A549 (cell line): Measurements from ENCODE around the gene LILRB2. TPM values are rescaled to one million over a fixed set of nuclear protein-coding genes. Genes with fewer than 3 reads are reported as not detected.

Experiments used
- ATAC-seq, 2 experiments: fragments of 200-7000 bp in 1 of 2; fragments of >200 bp in 1 of 2; cut with Nextera tagmentation in 1 of 2; cut with Tn5 transposase in 1 of 2; 3 replicates each; pipeline versions ENCODE4 v1.8.0 to v1.9.1; 2018 to 2020; ENCODE audit warnings: mild to moderate bottlenecking in 1 of 2, moderate library complexity in 1 of 2
- CTCF ChIA-PET: fragments of 300-600 bp; sonication (Branson Sonifier 250); formaldehyde crosslinking; extraction: SDS; loops from one replicate; lab custom pipeline; 2021; ENCODE audit warnings: antibody characterized with exemption, inconsistent platforms; lab: Yijun Ruan, JAX
- POLR2A ChIA-PET: fragments of 350-600 bp; formaldehyde crosslinking; extraction: SDS; loops from one replicate; lab custom pipeline; 2021; ENCODE audit warnings: antibody characterized with exemption, inconsistent platforms; lab: Yijun Ruan, JAX
- DNase-seq, 2 experiments: peaks; one replicate each; pipeline versions ENCODE4 v3.0.0 to v3.0.0-alpha.2; 2011 to 2016; ENCODE audit warnings: low read depth in 1 of 2, low spot score in 1 of 2
- FAIRE-seq: peaks from 2 replicates; lab custom pipeline; 2011; peaks lifted over from hg19 to GRCh38; lab: Jason Lieb, UNC
- H3K27ac ChIP-seq, 2 experiments: fragments of >200 bp; sonication (Bioruptor Twin); formaldehyde crosslinking; 3 replicates each; pipeline ENCODE4 v1.5.1; 2016 to 2017
- H3K4me1 ChIP-seq: fragments of >200 bp; sonication (Bioruptor Twin); formaldehyde crosslinking; 3 replicates; pipeline ENCODE4 v1.6.1; 2016
- H3K4me2 ChIP-seq: fragments of >200 bp; sonication (Bioruptor Twin); formaldehyde crosslinking; 3 replicates; pipeline ENCODE4 v1.6.1; 2016
- H3K4me3 ChIP-seq: fragments of >200 bp; sonication (Bioruptor Twin); formaldehyde crosslinking; 3 replicates; pipeline ENCODE4 v1.5.1; 2016
- H3K9me3 ChIP-seq: fragments of >200 bp; sonication (Bioruptor Twin); formaldehyde crosslinking; 3 replicates; pipeline ENCODE4 v1.6.1; 2016
- CBX2 ChIP-seq: fragments of 200-600 bp; sonication (generic); IDR thresholded peaks from 2 replicates; pipeline ENCODE4 v1.6.1; 2016; ENCODE audit warnings: low read depth, mild to moderate bottlenecking, borderline replicate concordance
- CHD2 ChIP-seq: fragments of 150-350 bp; IDR thresholded peaks from 2 replicates; pipeline ENCODE4 v1.6.1; 2014; ENCODE audit warnings: low read length; ENCODE audit not compliant: partially characterized antibody
- CHD4 ChIP-seq: fragments of 200-600 bp; sonication (generic); IDR thresholded peaks from 2 replicates; pipeline ENCODE4 v1.6.1; 2016; ENCODE audit warnings: antibody characterized with exemption, mild to moderate bottlenecking, borderline replicate concordance
- CTCF ChIP-seq: fragments of >200 bp; sonication (Bioruptor Twin); formaldehyde crosslinking; IDR thresholded peaks from 3 replicates; pipeline ENCODE4 v1.5.1; 2016
- EP300 ChIP-seq, 2 experiments: fragments of >200 bp; sonication (Bioruptor Twin); formaldehyde crosslinking; IDR thresholded peaks; 2 replicates in 1 of 2; 3 replicates in 1 of 2; pipeline ENCODE4 v1.6.1; 2016 to 2017
- FOSL2 ChIP-seq, 2 experiments: fragments of 450-650 bp in 1 of 2; fragments of >200 bp in 1 of 2; sonication (Bioruptor Twin) in 1 of 2; formaldehyde crosslinking; IDR thresholded peaks; 2 replicates each; pipeline versions ENCODE4 v1.5.0 to v1.6.1; 2016 to 2020; ENCODE audit warnings: mild to moderate bottlenecking in 1 of 2, moderate library complexity in 1 of 2
- HEYL ChIP-seq: fragments of 250-450 bp; sonication (Bioruptor Pico); IDR thresholded peaks from 2 replicates; pipeline ENCODE4 v1.8.0; 2021; ENCODE audit warnings: mild to moderate bottlenecking, moderate library complexity
- HOXA7 ChIP-seq: fragments of 250-450 bp; sonication (Bioruptor Pico); IDR thresholded peaks from 2 replicates; pipeline ENCODE4 v1.5.0; 2020; ENCODE audit warnings: mild to moderate bottlenecking, moderate library complexity
- JUNB ChIP-seq: fragments of >200 bp; sonication (Bioruptor Twin); formaldehyde crosslinking; IDR thresholded peaks from 2 replicates; pipeline ENCODE4 v1.6.1; 2016
- KDM1A ChIP-seq: fragments of 200-600 bp; sonication (generic); IDR thresholded peaks from 2 replicates; pipeline ENCODE4 v1.6.1; 2016; ENCODE audit warnings: low read depth, mild to moderate bottlenecking
- KDM5A ChIP-seq: fragments of 200-600 bp; sonication (generic); IDR thresholded peaks from 2 replicates; pipeline ENCODE4 v1.6.1; 2016; ENCODE audit warnings: antibody characterized with exemption, mild to moderate bottlenecking
- MAX ChIP-seq: IDR thresholded peaks from 2 replicates; pipeline ENCODE4 v1.6.1; 2012
- MAZ ChIP-seq: fragments of 150-350 bp; IDR thresholded peaks from 2 replicates; pipeline ENCODE4 v1.6.1; 2014; ENCODE audit warnings: antibody characterized with exemption, low read depth, low read length, borderline replicate concordance
- NPAS2 ChIP-seq: fragments of 250-450 bp; sonication (Bioruptor Pico); IDR thresholded peaks from 2 replicates; pipeline ENCODE4 v1.8.0; 2022; ENCODE audit warnings: mild to moderate bottlenecking, moderate library complexity, borderline replicate concordance
- NR3C1 ChIP-seq: fragments of >200 bp; sonication (Bioruptor Twin); formaldehyde crosslinking; IDR thresholded peaks from 3 replicates; pipeline ENCODE4 v1.6.1; 2017
- RAD21 ChIP-seq, 2 experiments: fragments of >200 bp in 1 of 2; sonication (Bioruptor Twin) in 1 of 2; formaldehyde crosslinking in 1 of 2; IDR thresholded peaks in 1 of 2; conservative IDR thresholded peaks in 1 of 2; 2 replicates in 1 of 2; 3 replicates in 1 of 2; pipeline ENCODE4 v1.6.1; 2012 to 2018; ENCODE audit warnings: inconsistent platforms in 1 of 2
- ZFP36 ChIP-seq: fragments of 450-650 bp; IDR thresholded peaks from 2 replicates; pipeline ENCODE4 v1.6.1; 2014; ENCODE audit warnings: borderline replicate concordance; ENCODE audit not compliant: partially characterized antibody
- WGBS: methylation state at CpG from one replicate; pipeline ENCODE4 v1.1.6; 2017; ENCODE audit errors: missing lambda C conversion rate; 5-methylcytosine and 5-hydroxymethylcytosine counted together
- polyA plus RNA-seq, 4 experiments: library from polyadenylated mRNA; depleted of rRNA in 3 of 4; stranded (reverse); fragments of >200 nt; fragmentation: RNase III in 1 of 4; extraction: RNeasy Plus Mini Kit Qiagen cat#74134 plus additional on column Dnase treatment in 1 of 4; gene quantifications; 2 replicates in 3 of 4; 3 replicates in 1 of 4; pipeline ENCODE4 v1.2.3, GENCODE V29; 2011 to 2017
- TF ChIP-seq, protein P1 (sequence below): fragments of 250-450 bp; sonication (Bioruptor Pico); IDR thresholded peaks from 2 replicates; pipeline ENCODE4 v1.5.0; 2020; ENCODE audit warnings: low read depth, mild to moderate bottlenecking, moderate library complexity
- TF ChIP-seq, protein P2 (sequence below): fragments of 250-450 bp; sonication (Bioruptor Pico); IDR thresholded peaks from 2 replicates; pipeline ENCODE4 v1.5.0; 2021; ENCODE audit warnings: mild to moderate bottlenecking, moderate library complexity, borderline replicate concordance
- TF ChIP-seq, protein P3 (sequence below): IDR thresholded peaks from 2 replicates; pipeline ENCODE4 v1.6.1; 2012

LILRB2 gene
- polyA plus RNA-seq, 2 of the 4 experiments (the other 2 are of a cell fraction): not detected

DNA sequence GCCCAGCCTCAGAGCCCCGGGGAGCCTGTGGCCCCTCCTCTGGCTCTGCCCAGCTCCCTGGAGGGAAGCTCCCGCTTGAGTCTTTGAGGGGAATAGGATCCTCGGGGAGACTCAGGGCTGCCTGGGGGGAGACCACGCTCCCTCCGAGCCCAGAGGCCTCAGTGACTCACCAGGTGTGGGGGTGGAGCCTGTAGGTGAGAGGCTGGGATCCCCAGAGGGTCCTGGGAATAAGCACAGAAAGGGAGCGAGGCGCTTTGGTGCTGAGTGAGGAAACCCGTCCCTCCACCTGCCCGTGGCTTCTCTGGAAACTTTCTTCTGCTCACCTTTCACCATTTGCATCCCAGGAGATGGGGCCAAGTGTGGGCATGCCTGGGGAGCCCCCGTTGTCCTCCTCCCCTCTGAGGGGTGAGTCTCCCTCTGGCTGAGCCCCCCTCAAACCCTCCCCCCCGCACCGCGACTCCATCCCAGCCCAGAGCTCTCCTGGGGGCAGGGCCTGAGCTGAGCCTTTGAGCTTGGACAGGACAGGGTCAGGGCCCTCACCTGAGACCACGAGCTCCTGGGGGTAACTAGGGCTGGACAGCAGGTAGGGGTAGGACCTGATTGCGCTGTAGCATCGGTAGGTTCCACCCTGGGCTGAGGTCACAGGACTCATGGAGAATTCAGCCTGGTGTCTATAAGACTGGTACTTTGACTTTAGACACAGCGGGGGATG is 26.6 kb downstream of the LILRB2 start:
- CTCF ChIA-PET: interaction anchor here (0.7 to 2.5 kb wide), 2 partner anchors 11 to 658 kb away, joined by 3 to 7 read pairs; no protein-coding TSS in a partner anchor
- Histone ChIP-seq H3K27ac (no peak overlapping the region), H3K4me2 (no peak overlapping the region), H3K9me3 (no peaks in the 10 kb centered on the region), H3K4me1 (no peaks in the 10 kb centered on the region), H3K4me3 (no peak overlapping the region)
- FAIRE-seq (no peak), ATAC-seq (peak in 1 of 2 experiments; percentile 11; a peak in 1 of 6 replicates), DNase-seq (no peak)
- TF ChIP-seq FOSL2 (IDR thresholded peaks at IDR 0.05) (no peak), FOSL2 (CRISPR knock-in tag; IDR thresholded peaks at IDR 0.05) (no peak), HOXA7 (CRISPR knock-in tag) (no peak), KDM5A (no peak), JUNB (no peak), NPAS2 (no peak), RAD21 (conservative IDR thresholded peaks at IDR 0.05 in 1 of 2, IDR thresholded peaks at IDR 0.05 in 1 of 2) (no peak), ZFP36 (no peak), CTCF (no peak), CBX2 (no peak), HEYL (CRISPR knock-in tag) (no peak), EP300 (IDR thresholded peaks at IDR 0.05) (no peak), MAX (no peak), MAZ (no peak), KDM1A (no peak), CHD2 (no peak), NR3C1 (no peak), CHD4 (no peak)
- TF ChIP-seq, protein P1, sequence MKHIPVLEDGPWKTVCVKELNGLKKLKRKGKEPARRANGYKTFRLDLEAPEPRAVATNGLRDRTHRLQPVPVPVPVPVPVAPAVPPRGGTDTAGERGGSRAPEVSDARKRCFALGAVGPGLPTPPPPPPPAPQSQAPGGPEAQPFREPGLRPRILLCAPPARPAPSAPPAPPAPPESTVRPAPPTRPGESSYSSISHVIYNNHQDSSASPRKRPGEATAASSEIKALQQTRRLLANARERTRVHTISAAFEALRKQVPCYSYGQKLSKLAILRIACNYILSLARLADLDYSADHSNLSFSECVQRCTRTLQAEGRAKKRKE (CRISPR knock-in tag): no peak
- TF ChIP-seq, protein P2, sequence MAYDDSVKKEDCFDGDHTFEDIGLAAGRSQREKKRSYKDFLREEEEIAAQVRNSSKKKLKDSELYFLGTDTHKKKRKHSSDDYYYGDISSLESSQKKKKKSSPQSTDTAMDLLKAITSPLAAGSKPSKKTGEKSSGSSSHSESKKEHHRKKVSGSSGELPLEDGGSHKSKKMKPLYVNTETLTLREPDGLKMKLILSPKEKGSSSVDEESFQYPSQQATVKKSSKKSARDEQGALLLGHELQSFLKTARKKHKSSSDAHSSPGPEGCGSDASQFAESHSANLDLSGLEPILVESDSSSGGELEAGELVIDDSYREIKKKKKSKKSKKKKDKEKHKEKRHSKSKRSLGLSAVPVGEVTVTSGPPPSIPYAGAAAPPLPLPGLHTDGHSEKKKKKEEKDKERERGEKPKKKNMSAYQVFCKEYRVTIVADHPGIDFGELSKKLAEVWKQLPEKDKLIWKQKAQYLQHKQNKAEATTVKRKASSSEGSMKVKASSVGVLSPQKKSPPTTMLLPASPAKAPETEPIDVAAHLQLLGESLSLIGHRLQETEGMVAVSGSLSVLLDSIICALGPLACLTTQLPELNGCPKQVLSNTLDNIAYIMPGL (CRISPR knock-in tag): no peak
- TF ChIP-seq, protein P3, sequence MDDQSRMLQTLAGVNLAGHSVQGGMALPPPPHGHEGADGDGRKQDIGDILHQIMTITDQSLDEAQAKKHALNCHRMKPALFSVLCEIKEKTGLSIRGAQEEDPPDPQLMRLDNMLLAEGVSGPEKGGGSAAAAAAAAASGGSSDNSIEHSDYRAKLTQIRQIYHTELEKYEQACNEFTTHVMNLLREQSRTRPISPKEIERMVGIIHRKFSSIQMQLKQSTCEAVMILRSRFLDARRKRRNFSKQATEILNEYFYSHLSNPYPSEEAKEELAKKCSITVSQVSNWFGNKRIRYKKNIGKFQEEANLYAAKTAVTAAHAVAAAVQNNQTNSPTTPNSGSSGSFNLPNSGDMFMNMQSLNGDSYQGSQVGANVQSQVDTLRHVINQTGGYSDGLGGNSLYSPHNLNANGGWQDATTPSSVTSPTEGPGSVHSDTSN: no peak
- POLR2A ChIA-PET: no interaction called here
- WGBS: 34% methylated on average over 10 of the region's 17 CpGs
